ENCODE data around the gene MAP3K13. TPM values are rescaled to one million over a fixed set of nuclear protein-coding genes. Genes with fewer than 3 reads are reported as not detected.

MAP3K13 gene
- total and polyA plus RNA-seq, 7 donors = 21.7 to 64.7 (median 26.0) TPM

DNA sequence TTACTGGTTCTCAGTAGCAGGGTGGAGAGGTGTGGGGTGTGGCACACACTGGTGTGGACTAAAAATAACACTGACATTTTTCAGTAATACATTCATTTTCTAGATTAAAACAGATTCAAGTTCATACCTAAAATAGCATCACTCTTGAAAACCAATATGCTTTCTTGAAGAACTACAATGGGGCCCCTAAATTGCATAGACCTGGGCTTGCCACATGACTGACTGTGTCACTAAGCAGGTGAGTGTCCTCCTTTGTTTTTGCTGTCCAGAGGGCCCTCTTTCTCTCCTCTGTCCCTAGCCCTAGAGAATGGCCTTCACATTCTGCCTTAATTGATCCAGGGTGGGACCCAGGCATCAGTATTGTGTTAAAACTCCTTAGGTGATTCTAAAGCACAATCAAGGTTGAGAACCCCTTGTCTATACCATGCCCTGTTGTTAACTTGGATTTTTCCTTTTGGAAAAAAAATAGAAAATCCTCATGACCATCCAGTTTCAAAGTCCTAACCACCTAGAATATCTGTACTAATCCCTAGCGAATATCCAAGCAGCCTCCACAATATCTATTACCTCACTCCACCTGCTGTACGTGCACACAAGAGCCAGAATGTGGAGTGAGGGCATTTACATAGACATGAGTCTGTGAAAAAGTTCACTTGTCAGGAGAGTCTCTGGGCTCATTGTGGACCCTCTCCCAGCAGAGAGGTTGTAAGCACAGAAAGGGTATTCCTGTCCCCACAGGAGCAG, 154.6 kb downstream of the MAP3K13 start:
- no peak for DNase-seq
- Histone ChIP-seq H3K27me3 (peaks cover 0 to 3% (median 0%) of the 10 kb centered on the region in 3 donors), H3K36me3 (no peaks in the 10 kb centered on the region), H3K4me3 (no peak overlapping the region), H3K27ac (no peak overlapping the region), H3K9me3 (no peaks in the 10 kb centered on the region), H3K4me1 (no peaks in the 10 kb centered on the region)
- intact Hi-C loops (cut with DNase I) = no loop called here
- TF ChIP-seq POLR2AphosphoS5 (IDR thresholded peaks at IDR 0.05) = no peak
- no peak for TF ChIP-seq EP300 (IDR thresholded peaks at IDR 0.05)
- no peak for TF ChIP-seq POLR2A (IDR thresholded peaks at IDR 0.05)
- no peak for TF ChIP-seq CTCF (IDR thresholded peaks at IDR 0.05)
- 94% methylated on average over 2 of the region's 2 CpGs for WGBS, 2 donors

- intact Hi-C loops (cut with DNase I) = no loop called here
- TF ChIP-seq EP300 (IDR thresholded peaks at IDR 0.05) (no peak), CTCF (IDR thresholded peaks at IDR 0.05) (no peak), POLR2AphosphoS5 (IDR thresholded peaks at IDR 0.05) (no peak), POLR2A (IDR thresholded peaks at IDR 0.05) (no peak)
- H3K27me3 ChIP-seq = peaks cover 0 to 3% (median 0%) of the 10 kb centered on the region in 3 donors
- 89 to 92% methylated on average over 5 of the region's 5 CpGs for WGBS, 2 donors
- H3K36me3 ChIP-seq = no peaks in the 10 kb centered on the region
- no peaks in the 10 kb centered on the region for H3K9me3 ChIP-seq
- H3K27ac ChIP-seq = no peak overlapping the region
- DNase-seq = no peak
- H3K4me3 ChIP-seq = no peak overlapping the region
- H3K4me1 ChIP-seq = no peaks in the 10 kb centered on the region
Measured at GRCh38 chr3:185519021-185519420, 156.1 kb downstream of the MAP3K13 start.

- no peak overlapping the region for H3K27ac ChIP-seq
- WGBS, 2 donors = 91 to 96% methylated on average over 7 of the region's 7 CpGs
- intact Hi-C loops (cut with DNase I) = no loop called here
- no peaks in the 10 kb centered on the region for H3K9me3 ChIP-seq
- H3K4me1 ChIP-seq = no peaks in the 10 kb centered on the region
- H3K36me3 ChIP-seq = no peaks in the 10 kb centered on the region
- no peak overlapping the region for H3K4me3 ChIP-seq
- TF ChIP-seq CTCF (IDR thresholded peaks at IDR 0.05) (no peak), EP300 (IDR thresholded peaks at IDR 0.05) (no peak), POLR2AphosphoS5 (IDR thresholded peaks at IDR 0.05) (no peak), POLR2A (IDR thresholded peaks at IDR 0.05) (no peak)
- DNase-seq = no peak
- H3K27me3 ChIP-seq = peaks cover 0 to 4% (median 3%) of the 10 kb centered on the region in 3 donors
Measured at GRCh38 chr3:185521349-185522138, 158.6 kb downstream of the MAP3K13 start.

DNA sequence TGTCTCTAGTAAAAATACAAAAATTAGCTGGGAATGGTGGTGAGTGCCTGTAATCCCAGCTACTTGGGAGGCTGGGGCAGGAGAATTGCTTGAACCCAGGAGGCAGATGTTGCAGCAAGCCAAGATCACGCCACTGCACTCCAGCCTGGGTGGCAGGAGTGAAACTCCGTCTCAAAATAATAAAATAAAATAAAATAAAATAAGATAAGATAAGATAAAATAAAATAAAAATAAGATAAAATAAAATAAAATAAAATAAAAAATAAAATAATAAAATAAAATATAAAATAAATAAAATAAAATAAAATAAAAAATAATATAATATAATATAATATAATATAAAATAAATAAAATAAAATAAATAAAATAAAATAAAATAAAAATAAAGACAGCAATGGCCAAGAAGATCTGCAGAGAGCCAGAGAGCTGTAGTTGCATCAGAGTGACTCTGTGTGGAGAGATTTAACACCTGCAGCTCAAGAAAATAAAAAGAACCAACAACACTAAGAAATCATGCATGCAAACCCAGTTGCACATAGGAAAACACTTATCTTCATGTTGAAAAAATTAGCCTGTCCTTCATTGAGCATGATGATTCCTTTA, 163.5 kb downstream of the MAP3K13 start:
- H3K36me3 ChIP-seq = no peaks in the 10 kb centered on the region
- intact Hi-C loops (cut with DNase I) = no loop called here
- no peak overlapping the region for H3K27ac ChIP-seq
- H3K27me3 ChIP-seq = peaks cover 0 to 4% (median 0%) of the 10 kb centered on the region in 3 donors
- H3K4me1 ChIP-seq = no peaks in the 10 kb centered on the region
- DNase-seq = no peak
- H3K4me3 ChIP-seq = no peak overlapping the region
- WGBS, 2 donors = 79 to 93% methylated on average over 2 of the region's 2 CpGs
- no peaks in the 10 kb centered on the region for H3K9me3 ChIP-seq
- TF ChIP-seq CTCF (IDR thresholded peaks at IDR 0.05) = no peak
- TF ChIP-seq POLR2AphosphoS5 (IDR thresholded peaks at IDR 0.05) = no peak
- TF ChIP-seq POLR2A (IDR thresholded peaks at IDR 0.05) = no peak
- TF ChIP-seq EP300 (IDR thresholded peaks at IDR 0.05) = no peak

Data from sigmoid colon (tissue), 7 donors.